Embryonic facial prominence (tissue), 1 donor: ENCODE results near the gene EVA1A.

ENCODE experiments used
- DNase-seq: peaks from one replicate; pipeline ENCODE4 v3.0.0-alpha.2; 2016; ENCODE audit errors: extremely low spot score

The EVA1A gene

DNA sequence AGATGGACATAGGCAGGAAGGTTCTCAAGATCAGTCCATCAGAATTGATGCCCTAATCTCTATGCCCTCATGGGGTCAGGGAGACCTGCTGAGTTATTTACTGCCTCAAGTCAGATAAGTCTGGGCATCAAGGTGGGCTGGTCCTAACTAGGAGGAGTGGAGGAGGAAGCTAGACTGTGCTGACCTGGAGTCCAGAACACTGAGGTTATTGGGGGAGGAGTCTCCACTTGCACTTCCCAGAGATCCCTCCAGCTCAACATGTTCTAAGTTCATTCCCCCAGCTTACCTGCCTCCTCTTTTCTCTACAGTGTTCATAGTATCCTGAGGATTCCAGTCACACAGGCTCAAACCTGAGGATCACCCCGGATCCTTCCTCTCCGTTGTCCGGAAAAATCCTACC, 19.3 kb downstream of the EVA1A start:
- no peak for DNase-seq

DNA sequence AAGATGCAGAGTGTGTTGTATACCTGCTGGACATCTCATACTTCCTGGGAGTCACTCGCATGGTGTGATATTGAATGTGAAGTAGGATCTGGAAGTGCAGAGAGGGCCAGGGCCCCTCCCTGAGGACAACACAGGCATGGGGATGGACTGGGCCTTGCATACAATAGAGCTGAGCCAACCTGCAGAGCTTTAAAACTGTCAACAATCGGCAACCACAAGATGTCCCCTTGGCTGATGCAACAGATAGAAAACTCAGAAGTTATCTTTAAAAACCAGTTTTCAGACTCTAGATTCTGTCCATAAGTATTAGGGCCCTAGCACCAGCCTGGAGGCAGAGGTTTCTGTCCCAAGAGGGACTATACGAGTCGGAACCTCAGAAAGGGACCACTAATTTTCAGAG, 19.7 kb downstream of the EVA1A start:
- DNase-seq = no peak

DNA sequence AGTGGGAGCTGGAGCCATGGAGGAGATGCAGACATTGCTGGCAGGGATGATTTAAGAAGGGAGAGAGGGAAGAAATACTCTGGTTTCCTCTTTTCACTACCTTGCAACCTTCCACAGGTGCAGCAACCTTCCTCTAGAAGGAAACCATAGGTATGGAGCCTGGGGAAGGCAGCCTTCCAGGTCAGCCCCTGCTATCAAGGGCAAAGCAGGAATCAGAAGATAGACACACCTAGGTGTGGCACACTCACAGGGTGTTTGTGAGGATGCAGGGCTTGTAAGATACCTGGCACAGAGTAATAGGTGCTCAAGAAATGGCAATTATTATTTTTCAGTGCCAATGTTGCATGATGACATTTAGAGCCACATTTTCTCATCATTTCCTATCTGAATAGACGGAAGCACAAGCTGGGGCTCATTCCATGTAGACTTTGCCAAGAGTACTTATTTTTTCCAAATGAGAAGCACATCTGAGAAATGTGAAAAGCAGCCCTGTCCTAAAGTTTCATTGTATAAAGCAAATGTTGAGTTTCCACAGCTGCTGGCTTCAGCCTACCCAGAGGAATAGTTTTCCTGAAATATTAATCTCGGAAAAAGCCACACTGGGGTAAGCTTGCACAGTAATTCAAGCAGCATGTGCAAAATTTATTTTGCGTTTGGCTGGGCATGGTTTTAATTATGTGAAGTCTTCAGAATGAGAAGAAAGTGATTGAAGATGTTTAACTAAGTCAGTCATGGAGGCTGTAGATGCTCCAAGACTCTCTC, 20.6 kb downstream of the EVA1A start:
- DNase-seq = peak; percentile 38

DNA sequence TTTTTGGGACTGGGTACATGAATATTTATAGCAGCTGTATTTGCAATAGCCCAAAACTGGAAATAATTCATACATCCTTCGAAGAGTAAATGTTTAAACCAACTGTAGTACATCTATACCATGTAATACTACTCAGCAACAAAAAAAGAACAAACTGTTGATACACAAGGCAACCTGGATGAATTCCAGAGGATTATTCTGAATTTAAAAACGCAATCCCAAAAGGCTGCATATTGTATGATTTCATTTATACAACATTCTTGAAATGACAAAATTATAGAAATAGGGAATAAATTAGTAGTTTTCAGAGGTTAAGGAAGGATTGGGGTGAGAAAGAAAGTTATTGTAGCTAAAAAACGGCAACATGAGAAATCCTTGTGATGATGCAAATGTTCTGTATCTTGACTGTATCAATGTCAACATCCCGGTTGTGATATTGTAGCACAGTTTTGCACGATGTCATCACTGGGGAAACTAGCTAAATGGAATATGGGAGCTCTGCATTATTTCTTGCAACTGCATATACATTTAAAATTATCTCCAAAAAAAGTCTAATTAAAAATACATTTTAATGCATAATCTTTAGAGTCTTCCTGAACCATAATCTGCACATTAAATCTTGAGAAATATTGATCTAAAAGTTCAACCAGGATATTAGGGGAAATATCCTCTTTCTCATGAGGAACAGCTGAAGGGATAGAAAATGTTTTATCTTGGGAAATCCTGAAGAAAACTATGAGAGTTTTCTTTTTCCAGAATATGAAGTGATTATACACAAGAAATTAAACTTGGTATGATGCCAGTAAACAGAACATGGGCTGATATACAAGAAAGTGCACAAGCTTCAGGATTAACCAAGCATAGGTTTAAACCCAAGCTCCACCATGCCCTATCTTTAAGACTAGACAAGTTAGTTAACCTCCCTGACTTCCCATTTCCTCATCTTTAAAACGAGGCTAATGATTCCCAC, 21.9 kb downstream of the EVA1A start:
- no peak for DNase-seq

DNA sequence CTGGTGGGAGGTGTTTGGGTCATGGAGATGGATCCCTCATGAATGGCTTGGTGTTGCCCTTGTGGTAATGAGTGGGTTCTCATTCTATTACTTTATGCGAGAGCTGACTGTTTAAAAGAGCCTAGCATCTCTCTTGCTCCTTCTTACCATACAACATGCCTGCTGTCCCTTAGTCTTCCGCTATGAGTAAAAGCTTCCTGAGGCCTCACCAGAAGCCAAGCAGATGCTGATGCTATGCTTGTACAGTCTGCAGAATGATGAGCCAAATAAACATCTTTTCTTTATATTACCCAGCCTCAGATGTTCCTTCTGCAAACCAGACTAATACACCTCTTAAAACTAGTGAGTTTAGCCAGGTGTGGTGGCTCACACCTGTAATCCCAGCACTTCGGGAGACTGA, 23.1 kb downstream of the EVA1A start:
- no peak for DNase-seq

DNA sequence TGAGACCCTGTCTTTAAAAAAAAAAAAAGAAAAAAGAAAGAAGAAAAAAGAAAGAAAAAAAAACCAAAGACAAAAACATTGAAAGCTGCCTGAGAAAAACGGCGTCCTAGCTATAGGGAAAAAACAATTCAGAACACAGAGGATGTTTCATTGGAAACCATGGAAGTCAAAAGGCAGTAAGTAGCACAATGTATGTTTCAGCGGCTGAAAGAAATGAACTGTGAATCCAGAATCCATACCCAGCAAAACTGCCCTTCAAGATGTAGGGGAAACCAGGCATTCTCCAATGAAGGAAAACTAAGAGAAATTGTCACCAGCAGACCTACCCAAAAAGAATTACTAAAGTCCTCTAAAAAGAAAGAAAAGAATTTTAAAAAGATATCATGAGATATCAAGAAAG, 27.6 kb downstream of the EVA1A start:
- DNase-seq = no peak

DNA sequence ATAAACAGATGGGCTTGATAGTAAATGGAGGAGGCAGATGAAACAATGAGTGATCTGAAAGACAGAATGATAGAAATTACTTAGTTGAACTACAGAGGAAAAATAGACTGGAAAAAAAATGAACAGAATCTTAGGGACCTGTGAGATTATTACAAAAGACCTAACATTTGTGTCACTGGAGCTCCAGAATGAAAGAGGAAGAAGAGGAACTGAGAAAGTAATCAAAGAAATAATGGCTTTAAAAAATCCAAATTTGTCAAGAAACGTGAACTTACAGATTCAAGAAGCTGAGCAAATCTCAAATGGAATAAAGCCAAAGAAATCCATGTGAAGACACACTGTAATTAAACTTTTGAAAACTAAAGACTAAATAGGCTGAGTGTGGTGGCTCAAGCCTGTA, 28.3 kb downstream of the EVA1A start:
- no peak for DNase-seq

DNA sequence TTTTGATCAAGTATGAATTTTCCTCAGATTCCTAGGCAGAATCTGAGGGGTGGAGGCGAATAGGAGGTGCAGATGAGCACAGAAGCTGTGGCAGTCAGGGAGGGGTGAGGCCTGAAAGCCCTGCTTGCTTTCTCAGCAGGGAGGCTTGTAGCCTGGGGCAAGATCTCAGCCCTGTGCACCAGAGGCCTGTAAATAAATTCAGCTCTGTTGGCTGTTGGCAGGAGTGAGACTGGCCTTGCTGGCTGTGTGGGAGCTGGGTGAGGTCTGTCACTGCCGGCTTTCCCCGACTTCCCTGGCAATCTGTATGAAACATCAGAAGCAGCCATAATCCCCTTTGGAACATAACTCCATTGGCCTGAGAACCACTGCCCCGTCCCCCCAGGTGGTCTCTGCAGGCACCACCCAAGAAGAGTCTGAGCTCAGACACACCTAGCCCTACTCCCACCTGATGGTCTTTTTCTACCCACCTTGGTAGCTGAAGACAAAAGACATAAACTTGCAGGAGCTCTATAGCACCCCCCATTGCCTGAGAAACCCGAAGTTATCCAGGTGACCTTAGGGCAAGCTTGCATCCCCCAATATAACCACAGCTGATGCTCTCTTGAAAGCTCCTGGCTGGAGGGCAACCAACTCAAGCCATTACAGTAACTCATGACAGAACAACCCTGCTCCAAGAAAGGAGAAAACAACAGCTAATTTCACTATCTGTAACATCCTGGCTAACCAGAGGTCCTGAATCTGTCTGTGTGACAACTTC, 32.3 kb downstream of the EVA1A start:
- no peak for DNase-seq

DNA sequence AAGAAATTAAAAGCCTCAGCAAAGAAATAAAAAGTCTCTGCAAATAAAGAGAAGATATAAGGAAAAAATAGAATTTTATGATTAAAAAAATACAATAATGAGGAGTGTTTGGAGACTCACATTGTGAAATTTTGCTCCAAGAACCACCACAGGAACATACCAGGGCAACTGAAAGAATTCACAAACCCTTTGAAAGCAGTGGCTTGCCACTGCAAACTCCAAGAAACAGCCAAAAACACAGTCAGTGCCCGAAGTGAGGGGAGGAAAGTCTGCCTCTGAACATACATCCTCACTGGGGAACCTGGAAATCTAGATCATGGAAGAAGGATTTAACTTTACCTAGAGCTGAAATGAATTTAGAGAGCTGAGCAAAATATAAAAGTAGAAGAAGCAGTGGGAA, 33.1 kb downstream of the EVA1A start:
- DNase-seq = no peak

DNA sequence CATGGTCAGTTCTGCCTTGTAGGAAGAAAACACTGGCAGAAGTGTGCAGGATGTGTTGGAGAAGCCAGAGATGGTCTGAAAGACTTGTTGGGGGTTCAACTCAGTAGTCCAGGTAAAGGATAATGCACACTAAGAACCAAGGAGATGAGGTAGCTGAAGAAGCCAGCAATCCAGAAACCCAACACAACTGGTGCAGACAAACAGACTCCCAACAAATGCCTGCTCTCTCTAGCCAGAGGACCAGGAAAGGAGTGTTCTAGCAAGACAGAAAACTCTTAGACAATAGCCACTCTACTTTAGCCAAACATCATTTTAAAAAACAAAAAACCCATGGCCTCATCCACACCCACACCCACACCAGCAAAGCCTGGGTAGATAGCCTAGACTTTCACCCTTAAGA, 33.9 kb downstream of the EVA1A start:
- no peak for DNase-seq

DNA sequence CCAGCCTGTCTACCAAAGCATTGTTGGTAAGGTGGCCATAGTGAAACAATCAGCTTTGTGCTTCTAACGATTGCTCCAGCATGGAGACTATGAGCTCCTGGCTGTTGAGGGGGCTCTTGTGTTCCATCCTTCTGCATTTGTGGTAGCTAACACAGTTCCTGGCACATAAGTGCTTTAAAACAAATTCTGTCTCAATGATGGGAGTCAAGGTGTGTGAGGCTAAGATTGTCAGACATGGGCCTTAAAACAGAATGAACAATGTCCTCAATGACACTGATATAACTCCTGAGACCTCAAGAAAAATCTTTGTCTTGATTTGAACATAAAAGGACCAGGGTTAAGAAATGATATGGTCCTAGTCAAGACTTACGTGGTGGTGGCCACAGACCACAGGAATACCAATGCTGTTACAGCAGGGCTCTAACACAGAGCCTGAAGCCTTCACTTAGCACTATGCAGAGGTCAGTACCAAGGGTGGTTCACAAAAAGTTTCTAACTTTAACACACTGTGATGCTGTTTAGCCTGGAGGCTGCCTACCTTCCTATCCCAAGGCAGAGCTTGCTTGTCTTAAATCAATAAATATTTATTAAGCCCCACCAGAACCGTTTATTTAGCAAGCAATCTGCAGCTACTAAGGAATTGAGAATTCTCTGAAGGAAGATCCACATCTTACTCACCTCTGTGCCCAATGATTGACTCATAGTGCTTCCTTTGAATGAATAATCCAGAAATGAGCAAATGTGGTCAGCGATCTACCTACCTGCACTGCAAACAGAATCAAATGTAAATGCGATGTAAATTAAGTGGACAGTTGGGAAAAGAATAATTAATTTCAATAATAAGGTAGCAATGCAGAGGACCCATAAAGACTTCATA, 35.1 kb downstream of the EVA1A start:
- DNase-seq = no peak

DNA sequence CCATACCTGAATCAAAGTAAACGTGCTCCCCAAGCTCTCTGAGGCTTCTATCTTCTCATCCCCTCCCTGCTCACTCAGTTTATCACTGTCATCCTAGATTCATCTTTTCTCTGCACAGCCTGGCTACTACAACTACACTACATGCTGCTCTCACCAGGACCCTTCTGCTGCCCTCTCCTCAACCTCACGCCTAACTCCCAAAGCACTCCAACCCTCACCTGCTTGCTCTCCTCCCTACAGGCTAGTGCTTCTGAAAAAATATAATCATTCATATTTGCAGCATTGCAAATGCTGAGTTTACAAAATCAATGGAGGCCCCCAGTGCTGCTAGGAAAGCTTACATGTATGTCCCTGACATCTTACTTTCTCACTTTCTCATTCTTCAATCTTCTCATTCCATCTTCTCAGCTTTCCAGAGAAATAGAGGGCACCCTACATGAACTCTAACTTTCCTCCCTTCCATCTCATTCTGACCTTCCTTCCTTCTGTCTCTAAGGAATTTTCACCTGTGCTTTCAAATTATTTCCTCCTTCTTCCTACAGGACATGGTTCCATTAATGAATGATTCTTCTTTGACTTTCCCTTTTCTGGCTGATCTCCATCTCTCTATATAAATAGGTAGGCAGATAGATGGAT, 36.3 kb downstream of the EVA1A start:
- no peak for DNase-seq

DNA sequence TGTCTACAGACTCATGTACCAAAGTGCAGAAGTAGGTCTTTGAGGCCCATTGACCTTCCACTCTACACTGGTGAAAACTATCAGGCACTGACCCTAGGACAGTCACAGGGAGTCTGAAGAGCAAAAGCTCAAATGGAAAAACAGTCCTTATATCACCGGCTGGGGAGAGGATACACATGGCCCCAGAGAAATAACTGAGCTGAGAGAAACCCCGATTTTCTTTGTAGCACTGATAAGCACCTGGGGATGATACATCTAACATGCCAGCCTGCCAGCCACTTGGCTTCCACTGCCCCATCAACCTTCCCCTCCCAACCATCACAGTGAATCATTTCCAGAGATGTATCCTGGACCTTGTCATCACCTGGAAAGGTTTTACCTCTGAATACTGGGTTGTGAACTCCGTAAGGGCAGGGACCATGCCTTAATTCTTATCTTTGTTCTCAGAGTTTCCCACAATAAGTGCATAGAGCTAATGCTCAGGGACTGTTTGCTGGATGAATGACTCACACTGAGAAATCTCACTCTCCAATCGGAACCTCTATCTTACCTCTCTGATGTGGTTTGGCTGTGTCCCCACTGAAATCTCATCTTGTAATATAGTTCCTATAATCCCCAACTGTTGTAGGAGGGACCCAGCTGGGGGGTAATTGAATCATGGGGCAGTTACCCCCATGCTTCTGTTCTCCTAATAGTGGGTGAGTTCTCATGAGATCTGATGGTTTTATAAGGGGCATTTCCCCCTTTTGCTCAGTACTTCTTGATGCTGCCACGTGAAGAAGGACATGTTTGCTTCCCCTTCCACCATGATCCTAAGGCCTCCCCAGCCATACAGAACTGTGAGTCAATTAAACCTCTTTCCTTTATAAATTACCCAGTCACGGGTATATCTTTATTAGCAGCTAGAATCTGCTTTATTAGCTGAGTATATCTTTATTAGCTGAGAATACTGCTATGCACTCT, 37.1 kb downstream of the EVA1A start:
- no peak for DNase-seq

DNA sequence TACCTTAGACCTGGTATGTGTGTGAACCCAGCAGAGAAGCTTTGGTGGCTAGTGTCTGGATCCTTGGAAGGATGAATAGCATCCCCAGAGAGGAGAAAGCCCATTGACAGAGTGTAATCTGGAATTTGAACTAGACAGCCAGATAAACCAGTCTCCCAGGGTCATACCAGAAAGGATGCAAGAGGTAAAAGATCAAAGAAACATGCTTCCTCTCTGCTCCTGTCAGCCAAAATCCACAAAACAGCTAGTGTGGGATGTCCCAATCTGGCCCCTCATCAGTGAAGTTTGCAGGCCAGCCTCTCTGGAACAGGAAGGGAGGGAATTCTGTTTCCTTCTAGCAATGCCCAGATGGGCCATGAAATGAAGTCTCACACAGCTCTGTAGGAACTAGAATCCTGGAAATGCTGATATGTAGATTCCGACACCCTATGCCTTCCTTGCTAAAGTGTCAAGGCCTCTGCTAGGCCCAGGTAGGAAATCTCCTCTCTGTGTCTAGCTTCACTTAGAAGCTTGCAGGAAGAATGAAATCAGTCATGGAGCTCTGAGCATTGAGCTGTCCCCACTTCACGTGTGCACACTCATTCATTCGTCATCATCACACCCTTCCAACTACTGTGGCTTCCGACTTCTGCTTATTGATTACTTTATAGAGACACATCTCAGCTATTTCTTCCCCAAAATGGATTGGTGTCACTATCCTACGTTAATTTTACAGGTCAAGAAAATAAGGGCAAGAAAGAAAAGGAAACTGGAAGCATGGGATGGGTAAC, 38.0 kb downstream of the EVA1A start:
- no peak for DNase-seq

DNA sequence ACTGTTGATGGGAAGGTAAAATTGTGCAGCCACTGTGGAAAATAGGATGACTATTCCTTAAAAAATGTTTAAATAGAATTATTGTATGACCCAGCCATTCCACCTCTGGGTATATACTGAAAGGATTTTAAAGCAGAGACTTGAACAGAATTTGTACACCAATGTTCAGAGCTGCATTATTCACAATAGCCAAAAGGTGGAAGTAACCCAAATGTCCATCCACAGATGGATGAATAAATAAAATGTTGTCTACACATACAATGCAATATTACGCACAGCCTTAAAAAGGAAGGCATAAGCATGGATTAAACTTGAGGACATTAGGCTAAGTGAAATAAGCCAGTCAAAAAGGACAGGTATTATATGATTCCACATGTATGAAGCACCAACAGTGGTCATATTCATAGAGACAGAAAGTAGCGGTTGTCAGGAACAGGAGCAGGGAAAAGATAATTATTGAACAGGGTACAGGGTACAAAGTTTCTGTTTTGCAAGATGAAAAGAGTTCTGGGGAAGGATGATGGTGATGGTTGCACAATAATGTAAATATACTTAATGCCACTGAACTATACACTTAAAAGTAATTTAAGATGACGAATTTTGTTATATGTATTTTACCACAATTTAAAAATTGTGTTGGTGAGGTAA, 39.4 kb downstream of the EVA1A start:
- DNase-seq = no peak

DNA sequence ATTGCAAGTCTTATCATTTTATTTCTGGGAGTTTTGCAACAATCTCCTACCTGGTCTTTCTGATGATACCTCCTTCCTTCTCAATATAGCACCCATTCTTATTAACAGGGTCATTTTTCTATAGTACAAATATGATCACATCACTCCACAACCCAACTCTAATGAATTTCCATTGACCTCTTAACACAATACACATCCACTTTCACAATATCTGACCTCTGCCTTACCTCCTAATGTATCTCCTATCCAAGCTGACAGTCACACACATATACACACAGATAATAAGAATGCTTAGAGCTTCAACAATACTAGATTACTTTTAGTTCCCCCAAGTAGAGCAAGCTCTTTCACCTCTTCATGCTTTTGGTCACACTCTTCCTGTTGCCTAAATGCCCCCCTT, 40.9 kb downstream of the EVA1A start:
- DNase-seq = no peak

DNA sequence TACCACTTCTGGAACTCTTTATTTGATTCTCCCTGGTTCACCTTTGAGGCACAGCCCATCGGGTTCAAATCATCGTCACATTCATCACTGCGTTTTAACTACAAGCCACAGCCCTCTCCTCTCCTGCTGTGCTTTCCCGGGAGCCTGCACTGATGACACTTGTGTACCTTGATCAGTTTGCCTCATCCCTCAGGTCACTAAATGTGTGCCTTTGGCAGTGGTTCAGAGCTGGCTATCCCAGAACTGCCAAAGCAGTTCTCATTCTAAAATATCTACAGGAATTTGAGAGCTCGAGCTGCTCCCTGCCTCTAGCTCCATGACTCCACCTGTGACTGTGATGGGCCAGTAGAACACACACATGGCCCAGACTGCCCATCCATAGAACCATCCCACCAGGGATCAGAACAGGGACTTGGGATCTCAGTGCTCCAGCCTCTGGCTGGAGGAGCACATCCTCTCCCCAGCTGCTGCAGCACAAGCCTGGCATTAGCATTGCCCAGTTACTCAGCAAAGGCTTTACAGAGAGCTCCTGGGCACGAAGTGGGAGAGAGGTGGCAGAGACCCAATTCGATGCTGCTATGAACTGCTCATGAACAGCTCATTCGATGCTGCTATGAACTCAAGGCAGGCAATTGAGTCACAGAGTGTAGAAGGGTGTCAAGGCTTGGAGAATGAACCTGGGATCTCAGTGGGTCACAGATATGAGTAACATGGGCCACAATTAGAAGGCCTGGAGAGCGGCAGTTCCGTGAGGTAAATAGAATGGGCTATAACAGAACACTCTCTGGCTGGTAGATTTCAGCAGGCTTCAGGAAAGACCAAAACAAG, 41.9 kb downstream of the EVA1A start:
- DNase-seq = no peak
